Measurements from ENCODE around the gene MXI1. TPM values are rescaled to one million over a fixed set of nuclear protein-coding genes. Genes with fewer than 3 reads are reported as not detected.
"Not testable (repeated sequence)": the region's sequence is repeated elsewhere in the genome, so short reads cannot be mapped to it uniquely, and the experiment has no call there.

The MXI1 gene
- total RNA-seq, 5 donors from 2014 or later (not counting 1 experiment from before 2014, with no cell fraction given): 40.2 to 54.1 (median 44.4) TPM

- Mint-ChIP-seq H3K4me3 (no peak overlapping the region), H3K27ac (no peak overlapping the region), H3K4me1 (peaks cover 41 to 52% (median 45%) of the 10 kb centered on the region in 3 donors), H3K27me3 (no peaks in the 10 kb centered on the region), H3K36me3 (peaks cover 10% of the 10 kb centered on the region), H3K9me3 (no peaks in the 10 kb centered on the region)
- H3K9me3 ChIP-seq: no peaks in the 10 kb centered on the region
- H3K27ac ChIP-seq (ENCODE audit: low read length): no peak overlapping the region
- ChIA-PET CTCF (interaction anchor here in 1 of 2 donors (2.3 kb wide), 1 partner anchor 129 kb away, joined by 6 read pairs; no protein-coding TSS in a partner anchor), POLR2A (no interaction called here)
- no peaks in the 10 kb centered on the region for H3K27me3 ChIP-seq (replicated peaks in 1 of 2; ENCODE audit: control insufficient read depth in 2 of 2, extremely low read depth in 1 of 2, insufficient read depth in 2 of 2, low read length in 1 of 2)
- H3K4me1 ChIP-seq (ENCODE audit: control insufficient read depth in 1 of 2, extremely low read depth in 1 of 2, insufficient read depth in 2 of 2, low read length in 2 of 2): no peaks in the 10 kb centered on the region
- no peaks in the 10 kb centered on the region for H3K36me3 ChIP-seq (ENCODE audit: control insufficient read depth in 2 of 2, extremely low read depth in 1 of 2, insufficient read depth in 1 of 2, low read length in 1 of 2)
- WGBS (ENCODE audit: insufficient coverage): no CpG with 5 or more reads among the region's 1 CpG
- H3K4me3 ChIP-seq (ENCODE audit: control insufficient read depth in 1 of 2, extremely low read depth in 1 of 2, low read length in 1 of 2): no peak overlapping the region
- no peak for ATAC-seq (replicated peaks in 1 of 4)
- no peak for DNase-seq
Measured at GRCh38 chr10:110267276-110267675, 59.9 kb downstream of the MXI1 start.

GRCh38 chr10:110268442-110268841 lies 61.0 kb downstream of the MXI1 start:
- Mint-ChIP-seq H3K27me3 (no peaks in the 10 kb centered on the region), H3K4me1 (peaks cover 48 to 57% (median 52%) of the 10 kb centered on the region in 3 donors), H3K36me3 (peaks cover 6% of the 10 kb centered on the region), H3K4me3 (peak overlapping the region in 1 of 3 donors; percentile 2), H3K9me3 (no peaks in the 10 kb centered on the region), H3K27ac (peak overlapping the region; percentile 13 to 75)
- ChIA-PET CTCF (interaction anchor here in 1 of 2 donors (1.4 to 2.3 kb wide), 3 partner anchors 60 to 130 kb away, joined by 3 to 13 read pairs (median 6); no protein-coding TSS in a partner anchor), POLR2A (interaction anchor here in 1 of 2 donors (0.5 to 0.6 kb wide), 2 partner anchors 17 to 33 kb away, joined by 3 read pairs; no protein-coding TSS in a partner anchor)
- no peak for DNase-seq
- Histone ChIP-seq H3K9me3 (no peaks in the 10 kb centered on the region), H3K27me3 (replicated peaks in 1 of 2; ENCODE audit: control insufficient read depth in 2 of 2, extremely low read depth in 1 of 2, insufficient read depth in 2 of 2, low read length in 1 of 2) (no peaks in the 10 kb centered on the region), H3K36me3 (ENCODE audit: control insufficient read depth in 2 of 2, extremely low read depth in 1 of 2, insufficient read depth in 1 of 2, low read length in 1 of 2) (no peaks in the 10 kb centered on the region), H3K4me3 (ENCODE audit: control insufficient read depth in 1 of 2, extremely low read depth in 1 of 2, low read length in 1 of 2) (no peak overlapping the region), H3K27ac (ENCODE audit: low read length) (no peak overlapping the region), H3K4me1 (ENCODE audit: control insufficient read depth in 1 of 2, extremely low read depth in 1 of 2, insufficient read depth in 2 of 2, low read length in 2 of 2) (peaks cover 0 to 2% of the 10 kb centered on the region in 2 experiments)
- ATAC-seq (replicated peaks in 1 of 4): no peak

GRCh38 chr10:110268971-110269370 lies 61.6 kb downstream of the MXI1 start:
- Mint-ChIP-seq H3K9me3 (no peaks in the 10 kb centered on the region), H3K27ac (peak overlapping the region; percentile 85), H3K4me1 (peaks cover 53 to 62% (median 57%) of the 10 kb centered on the region in 3 donors), H3K27me3 (no peaks in the 10 kb centered on the region), H3K4me3 (peak overlapping the region; percentile 64 to 74 (median 69)), H3K36me3 (peaks cover 3% of the 10 kb centered on the region)
- no peak for DNase-seq
- no peak for ATAC-seq (replicated peaks in 1 of 4)
- no peaks in the 10 kb centered on the region for H3K27me3 ChIP-seq (replicated peaks in 1 of 2; ENCODE audit: control insufficient read depth in 2 of 2, extremely low read depth in 1 of 2, insufficient read depth in 2 of 2, low read length in 1 of 2)
- no CpG with 5 or more reads among the region's 2 CpGs for WGBS (ENCODE audit: insufficient coverage)
- POLR2A ChIA-PET: interaction anchor here (0.5 to 1.0 kb wide), 2 partner anchors 32 to 57 kb away, joined by 3 to 5 read pairs; no protein-coding TSS in a partner anchor
- peaks cover under 1 to 2% of the 10 kb centered on the region in 2 experiments for H3K4me1 ChIP-seq (ENCODE audit: control insufficient read depth in 1 of 2, extremely low read depth in 1 of 2, insufficient read depth in 2 of 2, low read length in 2 of 2)
- H3K27ac ChIP-seq (ENCODE audit: low read length): peak overlapping the region; percentile 18
- H3K9me3 ChIP-seq: no peaks in the 10 kb centered on the region
- CTCF ChIA-PET: interaction anchor here (0.8 to 2.3 kb wide), 7 partner anchors 10 to 131 kb away, joined by 3 to 13 read pairs (median 5); no protein-coding TSS in a partner anchor
- H3K4me3 ChIP-seq (ENCODE audit: control insufficient read depth in 1 of 2, extremely low read depth in 1 of 2, low read length in 1 of 2): no peak overlapping the region
- H3K36me3 ChIP-seq (ENCODE audit: control insufficient read depth in 2 of 2, extremely low read depth in 1 of 2, insufficient read depth in 1 of 2, low read length in 1 of 2): no peaks in the 10 kb centered on the region

GRCh38 chr10:110269374-110270318 lies 62.2 kb downstream of the MXI1 start:
- ATAC-seq (replicated peaks in 1 of 4): peak in 2 of 4 experiments; percentile 33 to 78
- POLR2A ChIA-PET: interaction anchor here (0.5 to 1.0 kb wide), 2 partner anchors 55 to 58 kb away, joined by 5 to 8 read pairs; no protein-coding TSS in a partner anchor
- WGBS (ENCODE audit: insufficient coverage): no CpG with 5 or more reads among the region's 4 CpGs

GRCh38 chr10:110272995-110273394 lies 65.6 kb downstream of the MXI1 start:
- ChIA-PET CTCF (interaction anchor here (0.6 to 1.0 kb wide), 9 partner anchors 12 to 1536 kb away, joined by 3 to 7 read pairs (median 3); no protein-coding TSS in a partner anchor), POLR2A (interaction anchor here in 1 of 2 donors (0.6 kb wide), 5 partner anchors 42 to 328 kb away, joined by 3 to 6 read pairs (median 3); no protein-coding TSS in a partner anchor)
- H3K27ac ChIP-seq (ENCODE audit: low read length); H3K36me3 Mint-ChIP-seq; H3K4me3 Mint-ChIP-seq; DNase-seq; H3K4me3 ChIP-seq (ENCODE audit: control insufficient read depth in 1 of 2, extremely low read depth in 1 of 2, low read length in 1 of 2); H3K4me1 ChIP-seq (ENCODE audit: control insufficient read depth in 1 of 2, extremely low read depth in 1 of 2, insufficient read depth in 2 of 2, low read length in 2 of 2); H3K9me3 Mint-ChIP-seq; H3K9me3 ChIP-seq; H3K36me3 ChIP-seq (ENCODE audit: control insufficient read depth in 2 of 2, extremely low read depth in 1 of 2, insufficient read depth in 1 of 2, low read length in 1 of 2); ATAC-seq (replicated peaks in 1 of 4); H3K27me3 Mint-ChIP-seq; H3K27me3 ChIP-seq (replicated peaks in 1 of 2; ENCODE audit: control insufficient read depth in 2 of 2, extremely low read depth in 1 of 2, insufficient read depth in 2 of 2, low read length in 1 of 2): not testable (repeated sequence)
- H3K27ac Mint-ChIP-seq: peak overlapping the region in 1 of 2 donors; percentile 66
- peaks cover 61 to 70% (median 63%) of the 10 kb centered on the region in 3 donors for H3K4me1 Mint-ChIP-seq
- 96% methylated on average over 10 of the region's 15 CpGs for WGBS (ENCODE audit: insufficient coverage)

More at GRCh38 chr10:110269374-110270318, 62.2 kb downstream of the MXI1 start:
- H3K4me1 ChIP-seq (ENCODE audit: control insufficient read depth in 1 of 2, extremely low read depth in 1 of 2, insufficient read depth in 2 of 2, low read length in 2 of 2): peaks cover 3 to 6% of the 10 kb centered on the region in 2 experiments
- no peaks in the 10 kb centered on the region for H3K9me3 Mint-ChIP-seq
- peak overlapping the region; percentile 18 for H3K27ac ChIP-seq (ENCODE audit: low read length)
- no peaks in the 10 kb centered on the region for H3K27me3 ChIP-seq (replicated peaks in 1 of 2; ENCODE audit: control insufficient read depth in 2 of 2, extremely low read depth in 1 of 2, insufficient read depth in 2 of 2, low read length in 1 of 2)
- peaks cover 3% of the 10 kb centered on the region for H3K36me3 Mint-ChIP-seq
- DNase-seq: peak in 16 of 35 experiments; percentile 1 to 38 (median 10)
- peak overlapping the region in 1 of 2 donors; percentile 18 for H3K4me3 ChIP-seq (ENCODE audit: control insufficient read depth in 1 of 2, extremely low read depth in 1 of 2, low read length in 1 of 2)
- CTCF ChIA-PET: interaction anchor here (0.5 to 2.3 kb wide), 11 partner anchors 9 to 385 kb away, joined by 3 to 13 read pairs (median 5); no protein-coding TSS in a partner anchor
- H3K4me3 Mint-ChIP-seq: peak overlapping the region; percentile 64 to 74 (median 69)
- H3K27ac Mint-ChIP-seq: peak overlapping the region; percentile 85
- H3K36me3 ChIP-seq (ENCODE audit: control insufficient read depth in 2 of 2, extremely low read depth in 1 of 2, insufficient read depth in 1 of 2, low read length in 1 of 2): no peaks in the 10 kb centered on the region
- no peaks in the 10 kb centered on the region for H3K9me3 ChIP-seq
- peaks cover 60 to 69% (median 64%) of the 10 kb centered on the region in 3 donors for H3K4me1 Mint-ChIP-seq
- no peaks in the 10 kb centered on the region for H3K27me3 Mint-ChIP-seq

GRCh38 chr10:110273474-110273873 lies 66.1 kb downstream of the MXI1 start:
- ATAC-seq (replicated peaks in 1 of 4): peak in 3 of 4 experiments; percentile 59 to 72 (median 70)
- ChIA-PET POLR2A (no interaction called here), CTCF (interaction anchor here (0.6 to 1.0 kb wide), 5 partner anchors 11 to 140 kb away, joined by 3 to 6 read pairs (median 4); no protein-coding TSS in a partner anchor)
- Mint-ChIP-seq H3K4me3 (peak overlapping the region in 2 of 3 donors; percentile 26 to 52), H3K27me3 (no peaks in the 10 kb centered on the region), H3K9me3 (no peaks in the 10 kb centered on the region), H3K27ac (peak overlapping the region; percentile 66 to 77), H3K36me3 (peaks cover 3% of the 10 kb centered on the region), H3K4me1 (peaks cover 58 to 69% (median 59%) of the 10 kb centered on the region in 3 donors)
- Histone ChIP-seq H3K27ac (ENCODE audit: low read length) (no peak overlapping the region), H3K36me3 (ENCODE audit: control insufficient read depth in 2 of 2, extremely low read depth in 1 of 2, insufficient read depth in 1 of 2, low read length in 1 of 2) (no peaks in the 10 kb centered on the region), H3K27me3 (replicated peaks in 1 of 2; ENCODE audit: control insufficient read depth in 2 of 2, extremely low read depth in 1 of 2, insufficient read depth in 2 of 2, low read length in 1 of 2) (no peaks in the 10 kb centered on the region), H3K9me3 (no peaks in the 10 kb centered on the region), H3K4me3 (ENCODE audit: control insufficient read depth in 1 of 2, extremely low read depth in 1 of 2, low read length in 1 of 2) (no peak overlapping the region), H3K4me1 (ENCODE audit: control insufficient read depth in 1 of 2, extremely low read depth in 1 of 2, insufficient read depth in 2 of 2, low read length in 2 of 2) (peaks cover 6% of the 10 kb centered on the region in 2 experiments)
- DNase-seq: peak in 27 of 35 experiments; percentile 3 to 57 (median 16)
- WGBS (ENCODE audit: insufficient coverage): 20% methylated on average over 1 of the region's 4 CpGs
